Left cardiac atrium (tissue), 4 donors: ENCODE data around the gene FBXW5. TPM values are rescaled to one million over a fixed set of nuclear protein-coding genes. Genes with fewer than 3 reads are reported as not detected.
A peak's percentile ranks its signal among the peaks of the same experiment; 100 is the strongest.

Experiments used
- ATAC-seq, 2 donors: fragments of 200-7000 bp; cut with Tn5 transposase; one replicate each; pipeline ENCODE4 v1.9.1; 2020; ENCODE audit warnings: mild to moderate bottlenecking in 2 of 2, moderate library complexity in 2 of 2
- DNase-seq: peaks from one replicate; pipeline ENCODE4 v3.0.0-alpha.2; 2020
- intact Hi-C, 2 donors: fragments of 100-400 bp; cut with DNase I; formaldehyde crosslinking; loops; one replicate each; pipeline versions ENCODE4 v1.14.1 to v1.15.1; 2022 to 2023
- total RNA-seq, 2 donors: library from RNA; stranded (reverse); fragmentation: NEBNext Ultra II Directional; extraction: Animal tissue kit (Norgen Biotek cat#: 25700); gene quantifications; one replicate each; pipeline ENCODE4 v1.2.1, GENCODE V29; 2021
- donor health status: DM: no; HTN: yes; CAD: no.
- donor health status: DM: no; HTN: yes; CAD: no; lungs with severe emphysema.
- donor health status: DM: yes; HTN: yes; CAD: no.
- donor health status: Dilated cardiomyopathy.

The FBXW5 gene
- total RNA-seq, 2 donors from 2014 or later, result 98.4 to 130 TPM

DNA sequence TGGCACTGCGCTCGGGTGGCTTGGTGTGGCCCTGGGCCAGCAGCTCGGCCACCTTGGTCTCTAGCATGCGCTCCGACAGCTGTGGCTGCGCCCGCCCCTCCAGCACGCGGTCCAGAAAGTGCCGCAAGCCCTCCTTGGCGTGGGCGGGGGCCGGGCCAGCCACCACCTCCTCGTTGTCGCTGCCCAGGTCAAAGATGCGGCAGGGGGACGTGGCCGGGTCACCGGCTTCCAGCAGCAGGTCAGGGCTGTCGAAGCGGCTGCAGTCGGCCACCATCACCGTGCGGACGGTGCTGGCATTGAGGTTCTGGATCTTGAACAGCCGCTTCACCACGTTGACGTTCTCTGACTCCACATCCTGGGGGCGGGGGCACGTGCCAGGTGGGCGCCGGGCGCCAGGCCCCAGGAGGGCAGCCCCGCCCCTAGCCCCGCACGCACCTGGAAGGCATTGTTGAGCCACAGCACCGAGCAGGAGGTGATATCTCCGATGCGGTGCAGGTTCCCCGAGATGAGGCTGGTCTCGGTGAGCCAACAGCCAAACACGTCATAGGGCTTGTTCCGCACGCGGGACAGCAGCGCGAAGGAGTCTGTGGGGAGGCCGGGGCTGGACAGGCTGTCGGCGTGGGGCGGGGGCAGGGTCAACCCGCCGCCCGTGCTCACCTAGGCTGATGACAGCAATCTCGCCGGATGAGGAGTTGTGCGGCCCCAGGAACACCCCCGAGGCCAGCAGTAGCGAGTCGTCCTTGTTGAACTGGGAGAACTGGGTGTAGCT lies 2.2 kb downstream of the FBXW5 start:
- no peak for ATAC-seq
- intact Hi-C loops, result loop anchor here in 1 of 2 donors (10.0 kb wide), 1 partner anchor 53 kb away; the partner anchor contains the start of genes CLIC3 and PAXX
- no peak for DNase-seq

DNA sequence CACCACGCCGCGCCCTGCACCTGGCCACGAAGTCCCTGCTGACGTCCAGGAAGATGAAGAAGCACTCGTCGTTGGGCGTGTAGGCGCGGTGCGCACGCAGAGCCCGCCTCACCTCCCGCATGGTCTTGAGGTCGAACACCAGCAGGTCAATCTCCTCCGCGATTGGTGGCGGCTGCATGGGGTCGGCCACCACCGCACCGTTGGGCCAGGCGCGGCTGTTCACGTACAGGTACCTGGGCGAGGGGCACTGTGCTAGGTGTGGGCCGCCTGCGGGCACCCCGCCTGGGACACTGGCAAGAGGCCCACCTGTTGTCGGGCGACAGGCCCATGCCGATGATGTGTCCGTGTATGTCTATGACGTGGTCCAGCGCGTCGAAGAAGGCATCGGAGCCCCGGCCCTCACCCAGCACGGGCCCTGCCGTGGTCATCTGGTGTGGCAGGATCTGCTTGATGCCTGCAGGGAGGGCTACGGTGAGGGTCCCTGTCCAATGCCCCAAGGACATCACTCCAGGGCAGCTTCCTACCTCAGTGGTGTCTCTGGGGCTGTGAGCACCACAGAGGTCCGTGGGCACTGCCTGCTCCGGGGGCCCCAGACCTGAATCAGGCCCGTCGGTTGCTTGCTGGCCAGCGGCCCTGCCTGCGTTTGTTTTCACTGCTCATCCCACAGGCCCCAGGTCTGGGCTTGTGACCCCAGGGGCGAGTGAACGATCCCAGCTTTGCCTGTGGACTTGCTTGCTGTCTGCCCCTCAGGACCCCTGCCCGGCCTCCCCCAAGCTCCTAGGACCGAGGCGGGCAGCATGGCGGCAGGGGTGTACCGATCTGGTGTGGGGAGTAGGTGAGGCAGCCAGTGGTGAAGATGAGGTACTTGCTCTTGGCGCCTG lies 3.1 kb downstream of the FBXW5 start:
- intact Hi-C loops, result loop anchor here in 1 of 2 donors (2.0 to 10.0 kb wide), 2 partner anchors 53 to 93 kb away; partner anchors contain the start of genes CLIC3, PAXX and PHPT1
- DNase-seq (peak; percentile 27), ATAC-seq (no peak)

DNA sequence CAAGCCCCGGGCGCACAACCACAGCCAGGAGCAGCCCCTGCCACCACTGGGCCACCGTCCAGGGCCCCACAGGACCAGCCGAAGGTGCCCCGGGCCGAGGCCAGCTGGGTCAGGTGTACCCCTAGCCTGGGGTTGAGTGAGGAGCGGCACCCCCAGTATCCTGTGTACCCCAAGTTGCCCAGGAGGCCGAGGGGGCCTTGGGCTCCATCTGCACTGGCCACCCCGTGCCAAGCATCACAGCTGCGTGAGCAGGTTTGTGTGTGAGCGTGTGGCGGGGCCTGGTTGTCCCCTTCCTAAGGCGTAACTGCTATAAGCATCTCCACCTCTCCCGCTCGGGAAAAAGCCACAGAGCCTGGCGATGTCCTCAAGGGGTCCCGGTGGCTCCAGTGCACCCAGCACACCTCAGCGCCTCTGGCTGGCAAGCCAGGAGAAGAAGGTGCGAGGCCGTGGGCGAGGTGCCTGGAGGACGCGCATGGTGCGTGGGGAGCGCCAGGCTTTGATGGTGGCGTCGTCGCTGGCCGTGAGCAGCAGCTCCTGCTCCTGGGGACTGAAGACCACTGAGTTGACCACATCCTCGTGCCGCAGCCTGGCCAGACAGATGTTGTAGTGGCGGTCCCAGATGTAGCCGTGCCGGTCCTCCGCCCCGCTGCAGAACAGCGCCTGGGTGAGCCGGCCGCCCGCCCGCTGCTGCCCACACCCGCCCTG lies 3.9 kb downstream of the FBXW5 start:
- peak; percentile 21 for DNase-seq
- intact Hi-C loops, result loop anchor here in 1 of 2 donors (2.0 to 10.0 kb wide), 2 partner anchors 54 to 92 kb away; partner anchors contain the start of genes CLIC3, PAXX and PHPT1
- no peak for ATAC-seq

DNA sequence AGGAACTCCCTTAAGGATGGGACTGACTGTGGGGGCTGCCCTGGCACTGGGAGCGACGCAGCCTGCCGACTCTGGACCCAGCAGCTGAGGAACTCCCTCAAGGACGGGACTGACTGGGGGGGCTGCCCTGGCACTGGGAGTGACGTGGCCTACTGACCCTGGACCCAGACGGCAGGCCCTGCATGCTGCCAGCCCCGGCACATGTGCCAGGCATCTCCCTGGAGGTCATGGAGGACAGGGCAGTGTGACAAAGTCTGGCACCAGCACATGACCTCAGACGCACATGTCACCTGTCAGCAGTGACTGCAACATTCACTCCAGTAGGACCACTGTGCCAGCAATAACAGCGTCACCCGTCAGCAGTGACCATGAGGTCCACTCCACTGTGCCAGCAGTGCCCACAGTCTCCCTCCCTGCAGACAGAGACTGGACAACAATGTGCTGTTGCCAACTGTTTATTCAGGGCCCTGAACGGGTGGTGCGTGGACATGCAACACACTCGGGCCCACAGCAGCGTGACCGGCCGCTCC lies 4.5 kb downstream of the FBXW5 start:
- intact Hi-C loops, result loop anchor here in 1 of 2 donors (2.0 to 10.0 kb wide), 2 partner anchors 55 to 91 kb away; partner anchors contain the start of genes CLIC3, PAXX and PHPT1
- peak; percentile 43 to 60 for ATAC-seq
- DNase-seq, result peak; percentile 81

DNA sequence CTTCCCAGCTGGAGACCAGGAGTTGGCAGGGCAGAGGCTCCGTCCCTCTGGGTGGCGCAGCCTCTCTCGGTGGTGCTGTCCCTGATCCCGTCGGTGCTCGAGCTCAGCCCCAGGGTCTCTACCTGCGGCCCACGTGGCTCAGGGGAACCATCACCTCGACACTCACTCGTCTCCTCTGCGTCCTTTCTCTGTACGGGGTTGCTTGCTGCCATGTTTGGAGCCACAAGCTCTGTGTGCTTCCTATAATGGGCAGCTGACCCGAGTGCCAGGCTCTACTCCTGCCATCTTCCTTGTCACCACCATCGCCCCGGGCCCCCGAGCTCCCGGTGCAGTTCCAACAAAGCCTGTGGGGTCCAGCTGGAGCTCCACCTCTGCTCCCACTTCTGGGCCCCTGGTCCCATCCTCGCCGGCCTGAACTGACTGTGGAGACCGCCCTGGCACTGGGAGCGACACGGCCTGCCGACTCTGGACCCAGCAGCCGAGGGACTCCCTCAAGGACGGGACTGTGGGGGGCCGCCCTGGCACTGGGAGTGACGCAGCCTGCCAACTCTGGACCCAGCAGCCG lies 5.0 kb downstream of the FBXW5 start:
- DNase-seq, result no peak
- intact Hi-C loops, result no loop called here
- ATAC-seq, result no peak

DNA sequence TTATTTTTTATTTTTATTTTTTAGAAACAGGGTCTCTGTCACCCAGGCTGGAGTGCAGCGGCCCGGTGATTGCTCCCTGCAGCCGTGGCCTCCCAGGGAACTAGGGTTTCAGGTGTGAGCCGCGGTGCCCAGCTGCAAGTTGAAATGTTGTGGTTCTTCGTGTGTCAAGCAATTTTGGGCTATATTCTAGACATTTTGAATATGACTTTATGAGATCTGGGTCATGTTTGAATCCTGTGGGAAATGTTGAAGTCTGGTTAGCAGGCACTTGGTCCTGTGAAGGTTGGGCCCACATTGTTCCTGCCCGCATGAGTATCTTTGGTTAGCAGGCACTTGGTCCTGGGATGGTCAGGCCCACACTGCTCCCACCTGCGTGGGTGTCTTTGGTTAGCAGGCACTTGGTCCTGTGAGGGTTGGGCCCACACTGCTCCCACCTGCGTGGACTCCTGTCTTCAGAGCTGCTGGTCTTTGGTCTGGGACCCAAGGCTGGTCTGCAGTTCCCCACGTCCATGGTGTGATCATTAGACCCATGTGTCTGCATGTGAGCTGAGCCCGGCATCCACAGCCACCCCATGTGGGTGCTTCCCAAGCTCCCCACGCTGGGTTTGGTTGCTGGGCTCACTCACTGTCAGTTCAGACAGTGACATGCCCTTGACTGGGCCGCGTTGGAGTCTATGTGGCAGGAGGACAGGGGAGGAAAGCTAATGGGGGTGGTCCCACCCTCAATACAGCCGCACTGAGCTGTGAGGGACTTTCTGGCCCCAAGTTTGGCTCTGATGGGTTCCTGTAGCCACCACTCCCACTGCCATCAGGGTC lies 7.1 kb downstream of the FBXW5 start:
- intact Hi-C loops, result no loop called here

DNA sequence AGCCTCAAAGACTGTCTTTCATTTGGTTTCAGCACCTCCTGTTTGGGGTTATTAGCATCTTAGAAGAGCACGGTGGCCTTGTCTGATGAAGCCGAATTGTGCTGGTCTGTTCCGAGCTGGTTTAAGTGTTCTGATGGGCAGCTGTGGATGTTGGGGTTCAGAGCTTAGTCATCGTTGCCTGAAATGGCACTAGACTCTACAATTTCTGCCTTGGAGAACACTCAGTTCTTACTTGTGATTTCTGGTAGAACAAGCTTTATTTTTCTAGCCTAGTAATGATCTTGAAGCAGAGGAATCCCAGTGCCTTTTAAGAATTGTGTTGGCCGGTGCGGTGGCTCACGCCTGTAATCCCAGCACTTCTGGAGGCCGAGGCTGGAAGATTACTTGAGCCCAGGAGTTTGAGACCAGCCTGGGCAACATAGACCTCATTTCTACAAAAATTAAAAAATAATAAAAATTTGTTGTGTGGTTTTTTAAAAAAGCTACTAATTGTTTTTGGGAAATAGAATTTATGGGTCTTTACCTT lies 7.8 kb downstream of the FBXW5 start:
- ATAC-seq (no peak), DNase-seq (no peak)
- intact Hi-C loops, result no loop called here

More for the DNA sequence above, 7.1 kb downstream of the FBXW5 start:
- ATAC-seq (no peak), DNase-seq (peak; percentile 21)

DNA sequence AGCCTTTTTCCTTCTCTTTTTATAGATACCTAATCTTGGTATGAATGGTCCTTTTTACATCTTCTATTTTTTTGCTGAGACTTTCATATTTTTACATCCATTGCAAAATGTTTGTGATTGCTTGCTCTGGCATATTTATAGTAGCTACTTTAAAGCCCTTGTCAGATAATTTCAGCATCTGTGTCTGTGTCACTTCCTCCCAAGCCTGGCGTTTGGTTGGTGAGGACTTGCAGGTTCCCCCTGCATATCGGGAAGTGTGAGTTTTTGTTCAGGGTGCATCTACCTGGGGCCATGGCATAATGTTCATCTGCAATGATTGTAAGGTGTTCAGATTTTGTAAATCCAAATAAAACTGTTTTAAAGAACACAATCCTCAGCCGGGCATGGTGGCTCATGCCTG lies 8.9 kb downstream of the FBXW5 start:
- DNase-seq (no peak), ATAC-seq (no peak)
- intact Hi-C loops, result no loop called here

DNA sequence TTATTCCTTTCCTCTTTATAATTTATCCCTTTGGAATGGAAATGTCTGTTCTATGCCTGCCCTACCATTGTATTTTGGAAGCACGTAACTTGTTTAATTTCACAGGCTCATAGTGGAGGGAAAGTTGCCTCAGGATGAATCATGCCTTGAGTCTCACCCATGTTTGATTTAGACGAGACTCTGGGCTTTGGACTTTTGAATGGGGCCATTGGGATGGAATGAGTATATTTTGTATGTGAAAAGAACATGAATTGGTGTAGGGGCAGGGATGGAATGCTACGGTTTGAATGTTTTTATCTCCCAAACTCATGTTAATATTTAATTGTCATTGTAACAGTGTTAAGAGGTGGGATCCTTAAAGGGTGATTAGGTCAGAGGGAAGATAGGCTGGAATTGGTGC lies 10.3 kb downstream of the FBXW5 start:
- ATAC-seq (no peak), DNase-seq (no peak)
- intact Hi-C loops, result no loop called here

DNA sequence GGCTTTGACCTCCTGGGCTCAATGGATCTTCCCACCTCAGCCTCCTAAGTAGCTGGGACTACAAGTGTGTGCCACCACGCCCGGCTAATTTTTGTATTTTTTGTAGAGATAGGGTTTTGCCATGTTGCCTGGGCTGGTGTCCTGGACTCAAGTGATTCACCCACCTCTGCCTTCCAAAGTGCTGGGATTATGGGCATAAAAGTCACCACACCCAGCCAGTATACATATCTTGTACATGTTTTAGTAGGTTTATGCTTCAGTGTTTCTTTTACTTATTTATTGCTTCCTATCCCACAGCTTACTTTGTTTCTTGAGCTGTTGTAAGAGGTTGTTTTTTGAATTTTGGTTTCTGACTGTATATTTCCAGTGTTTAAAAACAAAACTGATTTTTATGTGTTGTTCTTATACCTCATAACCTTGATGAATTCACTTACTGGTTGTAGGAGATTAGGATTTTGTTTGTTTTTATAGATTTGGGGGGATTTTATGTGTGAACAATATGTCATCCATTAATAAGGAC lies 12.9 kb downstream of the FBXW5 start:
- no peak for DNase-seq
- ATAC-seq, result no peak
- intact Hi-C loops, result no loop called here

DNA sequence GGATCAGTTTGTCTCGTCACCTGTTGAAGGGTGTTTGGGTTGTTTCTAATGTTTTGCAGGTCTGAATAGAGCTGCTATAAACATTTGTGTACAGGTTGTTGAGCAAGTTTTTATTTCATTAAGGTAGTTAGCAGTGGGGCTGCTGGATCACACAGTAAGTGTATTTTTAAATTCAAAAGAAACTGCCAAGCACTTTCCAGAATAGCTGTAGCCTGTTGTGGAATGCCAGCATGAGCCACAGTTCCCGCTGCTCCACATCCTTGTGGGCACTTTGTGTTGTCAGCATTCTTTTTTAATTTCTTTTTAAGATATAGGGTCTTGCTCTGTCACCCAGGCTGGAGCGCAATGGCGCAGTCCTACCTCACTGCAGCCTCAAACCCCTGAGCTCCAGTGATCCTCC lies 14.5 kb downstream of the FBXW5 start:
- ATAC-seq, result no peak
- DNase-seq, result no peak
- intact Hi-C loops, result no loop called here

DNA sequence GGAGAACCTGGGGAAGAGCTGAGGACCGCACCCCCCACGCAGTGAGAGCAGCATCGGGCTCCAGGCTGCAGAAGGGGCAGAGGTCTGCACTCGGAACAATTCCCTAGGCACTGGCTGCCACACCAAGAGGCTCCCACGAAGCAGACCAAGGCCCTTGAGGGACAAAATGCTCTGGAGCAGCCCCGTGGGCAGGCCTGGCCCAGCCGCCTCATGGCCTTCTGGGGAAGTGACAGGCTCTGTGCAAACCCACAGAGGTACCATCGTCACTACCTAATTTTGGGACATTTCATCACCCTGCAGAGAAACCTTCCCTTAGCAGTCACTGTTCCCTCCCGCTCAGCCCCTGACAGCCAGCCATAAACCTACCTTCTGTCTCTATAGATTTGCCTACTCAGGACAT lies 15.9 kb downstream of the FBXW5 start:
- intact Hi-C loops, result loop anchor here in 1 of 2 donors (10.0 kb wide), 1 partner anchor 64 kb away; the partner anchor contains the start of gene EDF1
- DNase-seq, result no peak
- ATAC-seq, result peak; percentile 70 to 82

DNA sequence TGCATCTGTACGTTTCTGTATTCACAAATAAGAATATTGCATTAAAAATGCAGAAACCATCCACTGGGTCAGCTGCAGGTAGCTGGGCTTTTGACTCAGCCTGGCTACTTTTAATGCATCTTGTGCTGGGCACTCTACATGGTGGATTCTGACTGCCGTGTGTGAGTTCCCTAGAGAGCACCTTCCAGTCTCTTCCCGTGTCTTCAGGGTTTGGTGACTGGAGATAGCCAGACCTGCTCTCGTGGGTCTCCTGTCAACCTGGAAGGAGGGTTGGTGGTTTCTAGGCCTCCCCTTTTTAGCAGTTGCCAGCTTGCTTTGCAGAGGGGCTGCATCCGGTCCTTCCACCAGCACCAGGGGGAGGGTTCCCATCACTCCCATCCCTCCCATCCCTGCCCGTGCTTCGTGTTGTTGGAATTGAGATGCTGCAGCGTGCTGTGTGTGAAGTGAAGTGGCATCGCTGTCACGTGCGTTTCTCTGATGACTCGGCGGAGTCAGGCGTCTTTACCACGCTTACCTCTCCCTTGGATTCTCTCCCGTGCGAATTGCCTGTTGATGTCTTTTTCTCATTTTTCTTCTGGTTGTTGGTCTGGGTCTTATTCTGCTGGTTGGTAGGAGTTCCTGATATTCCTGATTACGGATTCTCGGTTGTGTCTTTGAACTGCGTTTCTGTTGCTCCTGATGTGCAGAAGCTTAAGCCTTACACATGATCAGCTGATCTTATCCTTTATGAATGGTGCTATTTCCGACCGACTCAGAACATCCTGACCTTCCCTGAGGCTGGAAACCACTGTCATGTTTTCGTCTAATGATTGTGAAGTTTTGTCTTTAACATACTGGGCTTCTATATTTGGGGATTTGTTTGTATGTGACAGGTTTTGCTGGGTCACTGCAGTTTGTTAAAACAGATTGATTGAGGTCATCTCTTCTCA lies 16.9 kb downstream of the FBXW5 start:
- intact Hi-C loops, result loop anchor here in 1 of 2 donors (10.0 kb wide), 1 partner anchor 63 kb away; the partner anchor contains the start of gene EDF1
- ATAC-seq, result no peak
- DNase-seq, result no peak

DNA sequence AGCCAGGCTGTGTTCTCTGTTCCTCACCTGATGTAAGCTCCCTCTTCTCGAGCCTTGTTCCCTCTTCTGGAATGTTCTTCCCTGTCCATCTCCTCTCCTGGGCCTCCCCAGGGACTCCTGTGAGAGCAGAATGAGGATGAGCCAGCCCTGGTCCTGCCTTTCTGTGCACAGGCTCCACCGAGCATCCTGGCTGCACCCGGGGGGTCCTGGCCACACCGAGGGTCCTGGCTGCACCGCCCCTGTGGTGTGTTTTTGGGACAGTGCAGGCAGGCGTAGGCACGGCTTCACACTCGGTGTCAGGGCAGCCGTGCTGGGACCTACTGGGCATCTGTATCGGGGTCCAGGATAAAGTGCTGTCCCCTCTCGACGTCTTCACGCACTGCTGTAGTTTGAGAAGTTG lies 17.8 kb downstream of the FBXW5 start:
- DNase-seq (no peak), ATAC-seq (no peak)
- intact Hi-C loops, result loop anchor here in 1 of 2 donors (10.0 kb wide), 1 partner anchor 62 kb away; the partner anchor contains the start of gene EDF1

DNA sequence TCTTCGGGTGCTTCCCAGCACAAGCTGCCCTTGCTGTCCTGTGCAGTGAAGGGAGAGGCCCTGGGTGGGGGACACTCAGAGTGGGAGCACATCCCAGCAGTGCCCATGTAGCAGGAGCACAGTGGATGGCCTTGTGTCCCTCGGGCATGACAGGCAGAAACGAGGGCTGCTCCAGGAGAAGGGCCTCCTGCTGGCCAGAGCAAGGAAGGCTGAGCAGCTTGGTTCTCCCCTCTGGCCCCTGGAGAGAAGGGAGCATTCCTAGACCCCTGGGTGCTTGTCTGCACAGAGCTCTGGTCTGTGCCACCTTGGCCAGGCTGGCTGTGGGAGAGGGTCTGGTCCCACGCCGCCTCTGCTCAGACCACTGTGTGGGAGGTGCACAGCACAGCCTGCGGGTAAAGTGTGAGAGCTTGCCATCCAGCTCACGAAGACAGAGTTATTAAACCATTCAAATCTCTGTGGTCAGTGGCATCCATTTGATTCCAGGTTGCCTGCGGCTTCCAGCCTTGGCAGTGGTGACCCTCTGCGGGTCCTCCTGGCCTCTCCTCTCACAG lies 18.3 kb downstream of the FBXW5 start:
- ATAC-seq (no peak), DNase-seq (no peak)
- intact Hi-C loops, result loop anchor here in 1 of 2 donors (10.0 kb wide), 1 partner anchor 61 kb away; the partner anchor contains the start of gene EDF1
